Left cardiac atrium (tissue), 4 donors: ENCODE data around the gene CLMP. TPM values are rescaled to one million over a fixed set of nuclear protein-coding genes. Genes with fewer than 3 reads are reported as not detected.
A peak's percentile ranks its signal among the peaks of the same experiment; 100 is the strongest.

ENCODE experiments used
- ATAC-seq, 2 donors: fragments of 200-7000 bp; cut with Tn5 transposase; one replicate each; pipeline ENCODE4 v1.9.1; 2020; ENCODE audit warnings: mild to moderate bottlenecking in 2 of 2, moderate library complexity in 2 of 2
- DNase-seq: peaks from one replicate; pipeline ENCODE4 v3.0.0-alpha.2; 2020
- intact Hi-C, 2 donors: fragments of 100-400 bp; cut with DNase I; formaldehyde crosslinking; loops; one replicate each; pipeline versions ENCODE4 v1.14.1 to v1.15.1; 2022 to 2023
- long read RNA-seq: library from polyadenylated mRNA; unstranded; transcript quantifications from one replicate; pipeline ENCODE4 v2.0.0, GENCODE V29; 2021
- total RNA-seq, 2 donors: library from RNA; stranded (reverse); fragmentation: NEBNext Ultra II Directional; extraction: Animal tissue kit (Norgen Biotek cat#: 25700); gene quantifications; one replicate each; pipeline ENCODE4 v1.2.1, GENCODE V29; 2021
- donor health status: DM: no; HTN: yes; CAD: no.
- donor health status: DM: no; HTN: yes; CAD: no; lungs with severe emphysema.
- donor health status: DM: yes; HTN: yes; CAD: no.
- donor health status: Dilated cardiomyopathy.

Gene CLMP, protein sequence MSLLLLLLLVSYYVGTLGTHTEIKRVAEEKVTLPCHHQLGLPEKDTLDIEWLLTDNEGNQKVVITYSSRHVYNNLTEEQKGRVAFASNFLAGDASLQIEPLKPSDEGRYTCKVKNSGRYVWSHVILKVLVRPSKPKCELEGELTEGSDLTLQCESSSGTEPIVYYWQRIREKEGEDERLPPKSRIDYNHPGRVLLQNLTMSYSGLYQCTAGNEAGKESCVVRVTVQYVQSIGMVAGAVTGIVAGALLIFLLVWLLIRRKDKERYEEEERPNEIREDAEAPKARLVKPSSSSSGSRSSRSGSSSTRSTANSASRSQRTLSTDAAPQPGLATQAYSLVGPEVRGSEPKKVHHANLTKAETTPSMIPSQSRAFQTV
- 10 to 100 TPM; 30.6 to 38.6 TPM for total RNA-seq
- long read RNA-seq, partial matches to known transcripts, result 6 of 8 reads
- long read RNA-seq, other reads (novel, unspliced or antisense), result 2 of 8 reads

DNA sequence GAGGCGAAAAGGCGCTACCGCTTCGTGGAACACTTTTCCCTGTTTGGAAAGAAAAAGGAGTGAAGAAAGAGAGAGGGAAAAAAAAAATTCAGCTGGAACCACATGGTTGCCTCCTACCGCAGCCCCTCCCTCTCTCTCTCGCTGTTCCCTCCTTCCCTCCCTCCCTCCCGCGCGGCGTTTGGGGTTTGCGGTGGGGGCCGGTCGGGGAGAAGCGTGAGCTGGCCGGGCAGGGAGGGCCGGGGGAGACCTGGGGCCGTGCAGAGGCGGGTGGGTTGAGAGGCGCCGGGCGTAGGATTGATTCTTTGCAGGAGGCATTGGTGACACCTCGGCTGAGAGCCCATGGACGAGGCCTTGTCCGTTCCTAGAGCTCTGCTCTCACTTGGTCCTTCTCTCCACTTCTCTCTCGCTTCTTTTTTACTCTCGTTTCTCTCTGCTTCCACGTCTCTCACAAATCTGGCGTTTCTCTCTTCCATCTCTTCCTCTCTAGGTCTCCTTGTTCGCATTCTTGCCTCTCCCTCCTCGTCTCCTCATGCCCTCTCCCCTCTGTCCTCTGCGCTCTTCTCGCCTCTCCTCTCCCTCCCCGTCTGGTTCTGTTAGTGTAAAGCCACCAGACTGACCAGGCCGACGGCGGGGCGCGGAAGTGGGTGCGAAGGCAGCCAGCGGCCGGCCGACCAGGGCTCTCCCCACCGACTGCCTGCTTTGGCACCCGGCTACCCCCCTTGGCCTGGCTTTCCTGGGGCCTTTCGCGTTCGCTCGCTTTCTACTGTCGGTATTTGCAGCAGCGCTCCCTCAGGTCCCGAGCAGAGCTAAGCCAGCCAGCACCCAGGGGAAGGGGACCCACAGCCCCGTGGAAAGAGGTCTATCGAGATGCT lies at the start of gene CLMP:
CLMP (minus strand) TSS at position 61 of the 872 bp plus-strand sequence. CDS start 308 bp downstream, outside the sequence.
- intact Hi-C loops, result no loop called here
- ATAC-seq, result peak; percentile 76 to 85
- peak; percentile 57 for DNase-seq

DNA sequence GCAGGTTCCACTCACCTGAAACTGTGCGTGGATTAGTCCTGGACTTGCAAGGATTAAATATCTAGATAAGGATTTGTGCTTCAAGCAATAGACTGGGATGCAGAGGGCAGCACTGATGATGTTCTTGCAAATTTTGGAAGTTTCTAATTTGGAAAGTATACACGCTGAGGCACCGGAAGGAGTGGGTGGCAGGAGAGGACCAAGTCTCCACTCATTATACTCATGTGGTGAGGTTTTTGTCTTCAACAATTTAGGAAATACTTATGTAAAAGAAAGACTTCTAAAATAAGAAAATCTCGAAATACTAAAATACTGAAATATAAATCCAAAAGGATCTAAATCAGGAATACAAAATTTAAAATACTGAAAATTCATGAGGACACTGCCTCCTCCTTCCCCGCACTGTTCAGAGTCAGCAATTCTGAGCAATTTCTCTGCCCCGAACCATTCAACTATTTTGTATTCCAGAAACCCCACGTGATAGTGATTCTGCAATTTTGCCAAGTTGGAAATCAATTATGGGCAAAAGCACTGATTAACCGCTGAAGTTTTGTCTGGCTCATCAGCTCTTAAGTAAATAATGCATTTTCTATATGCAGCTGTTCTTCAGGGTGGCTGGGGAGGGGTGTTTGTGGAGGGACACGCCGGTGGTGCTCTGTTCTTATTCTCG lies 47.0 kb upstream of the CLMP start:
- ATAC-seq, result no peak
- intact Hi-C loops, result loop anchor here in 1 of 2 donors (10.0 kb wide), 1 partner anchor 377 kb away; no protein-coding TSS in a partner anchor
- DNase-seq, result no peak

DNA sequence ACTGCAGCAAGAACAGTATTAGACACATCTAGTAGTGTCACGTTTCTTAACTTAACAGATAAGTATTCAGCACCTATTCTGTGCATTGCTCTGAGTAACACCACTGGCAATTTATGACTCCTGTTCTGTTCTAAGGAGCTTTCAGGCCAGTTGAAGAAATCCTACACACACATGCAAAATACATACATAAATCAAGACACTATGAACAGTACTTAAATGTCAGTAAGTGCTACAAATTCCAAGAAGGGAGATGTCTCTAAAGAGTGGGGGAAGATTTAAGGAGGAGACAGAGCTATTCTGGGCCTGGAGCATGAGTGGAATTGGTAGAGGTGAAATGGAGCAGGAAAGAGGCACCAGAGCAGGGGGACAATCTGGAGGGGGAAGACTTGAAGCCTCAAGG lies 46.2 kb upstream of the CLMP start:
- DNase-seq (no peak), ATAC-seq (no peak)
- intact Hi-C loops, result loop anchor here in 1 of 2 donors (10.0 kb wide), 1 partner anchor 376 kb away; no protein-coding TSS in a partner anchor

DNA sequence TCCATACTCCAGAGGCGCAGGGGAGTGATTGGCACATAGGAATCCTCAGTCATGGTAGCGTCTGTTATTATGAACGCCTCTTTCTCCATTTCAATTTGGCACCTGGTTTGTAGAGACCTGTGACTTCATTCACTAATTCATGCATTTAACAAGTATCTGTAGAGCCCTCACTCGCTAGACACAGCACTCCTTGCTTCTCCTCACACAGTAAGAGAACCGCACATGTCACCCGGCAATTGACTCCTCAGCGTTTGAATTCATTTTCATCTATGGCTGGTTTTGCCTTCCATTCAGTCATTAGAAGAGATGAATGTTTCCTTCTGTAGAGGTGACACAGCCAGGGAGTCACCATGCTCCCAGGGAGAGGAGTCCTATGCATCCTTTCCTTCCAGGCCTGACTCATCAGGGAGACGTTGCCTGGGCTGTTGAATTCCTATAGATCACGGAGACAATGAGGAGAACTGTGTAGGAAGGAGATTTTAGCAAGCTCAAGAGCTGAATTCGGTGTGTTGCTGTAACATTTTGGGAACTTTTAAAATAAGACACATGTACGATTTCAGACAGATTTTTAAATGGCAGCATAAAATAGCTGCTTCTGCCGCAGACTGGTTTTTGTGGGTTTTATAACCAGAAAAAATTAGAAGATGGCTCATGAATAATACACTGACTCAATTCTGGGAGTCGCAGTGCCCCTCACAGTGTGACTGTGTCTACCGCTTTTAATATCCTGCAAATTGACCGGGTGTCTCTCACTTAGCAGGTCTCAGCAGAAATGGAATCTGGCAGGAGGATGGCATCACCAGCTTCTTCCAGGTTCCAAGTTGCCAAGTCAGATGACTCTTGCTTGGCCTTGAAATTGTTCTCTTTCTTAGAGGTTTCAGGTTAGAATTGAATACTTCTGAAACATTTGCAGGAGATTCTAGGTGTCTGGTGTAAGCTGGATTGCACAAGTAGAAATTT lies 44.4 kb upstream of the CLMP start:
- intact Hi-C loops, result loop anchor here in 1 of 2 donors (10.0 kb wide), 1 partner anchor 375 kb away; no protein-coding TSS in a partner anchor
- ATAC-seq (no peak), DNase-seq (no peak)

DNA sequence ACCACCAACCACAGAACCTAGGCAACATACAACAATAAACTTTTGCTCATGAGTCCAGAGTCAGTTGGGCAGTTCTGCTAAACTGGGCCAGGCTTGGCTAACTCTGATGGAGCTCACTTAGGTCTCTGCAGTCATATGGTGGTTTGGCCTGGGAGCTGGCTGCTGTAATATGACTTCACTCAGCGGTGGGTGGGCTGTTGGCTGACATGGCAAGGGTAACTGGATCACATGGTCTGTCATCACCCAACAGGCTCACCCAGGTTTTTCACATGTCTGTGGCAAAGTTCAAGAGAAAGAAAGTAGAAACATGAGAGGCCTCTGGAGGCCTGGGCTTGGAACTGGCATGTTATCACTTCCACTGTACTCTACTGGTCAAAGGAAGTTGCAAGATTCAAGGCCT lies 43.2 kb upstream of the CLMP start:
- intact Hi-C loops, result no loop called here
- DNase-seq (peak; percentile 69), ATAC-seq (peak; percentile 71 to 89)

DNA sequence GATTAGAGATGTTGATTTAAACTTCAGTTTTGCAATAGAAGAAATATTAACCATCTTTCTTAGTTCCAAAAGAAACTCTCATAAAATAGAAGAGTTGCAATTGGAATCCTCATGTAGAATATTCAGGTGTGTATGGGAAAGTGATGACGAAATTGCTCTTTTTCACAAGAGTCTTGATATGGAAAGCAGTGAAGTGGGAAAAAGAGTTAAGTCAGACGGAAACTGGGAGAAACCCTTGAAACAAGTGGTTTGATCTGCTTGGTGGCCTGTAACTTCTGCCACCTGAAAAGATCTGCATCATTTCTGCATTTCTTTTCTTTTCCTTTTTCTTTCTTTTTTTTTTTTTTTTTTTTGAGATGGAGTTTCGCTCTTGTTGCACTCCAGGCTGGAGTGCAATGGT lies 41.8 kb upstream of the CLMP start:
- intact Hi-C loops, result no loop called here
- ATAC-seq (no peak), DNase-seq (no peak)

DNA sequence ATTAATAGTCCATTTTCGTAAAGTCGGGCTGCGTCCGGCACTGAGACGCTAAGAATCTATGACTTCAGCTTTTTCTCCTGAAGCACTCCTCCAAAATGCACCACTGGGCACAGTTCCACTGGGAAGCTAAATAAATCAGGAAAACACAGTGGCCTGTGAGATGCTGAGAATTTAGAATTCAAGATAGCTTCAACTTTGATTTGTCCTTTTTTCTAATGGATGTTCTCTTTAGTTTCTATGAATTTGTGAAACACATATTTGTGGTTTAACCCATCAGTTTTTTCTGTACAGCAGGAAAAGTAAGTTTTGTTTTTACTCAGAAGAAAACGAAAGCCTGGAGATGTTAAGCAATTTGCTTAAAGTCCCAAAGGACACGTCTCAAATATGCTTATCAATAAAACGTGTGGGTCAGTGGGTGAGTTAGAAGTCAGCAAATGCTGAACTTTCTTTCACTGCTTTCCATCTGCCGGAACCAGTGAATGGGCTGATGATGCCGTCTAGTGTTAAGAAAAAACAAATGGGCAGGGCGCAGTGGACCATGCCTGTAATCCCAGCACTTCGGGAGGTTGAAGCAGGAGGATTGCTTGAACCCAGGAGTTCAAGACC lies 40.7 kb upstream of the CLMP start:
- no peak for DNase-seq
- ATAC-seq, result peak; percentile 27 to 60
- intact Hi-C loops, result no loop called here

DNA sequence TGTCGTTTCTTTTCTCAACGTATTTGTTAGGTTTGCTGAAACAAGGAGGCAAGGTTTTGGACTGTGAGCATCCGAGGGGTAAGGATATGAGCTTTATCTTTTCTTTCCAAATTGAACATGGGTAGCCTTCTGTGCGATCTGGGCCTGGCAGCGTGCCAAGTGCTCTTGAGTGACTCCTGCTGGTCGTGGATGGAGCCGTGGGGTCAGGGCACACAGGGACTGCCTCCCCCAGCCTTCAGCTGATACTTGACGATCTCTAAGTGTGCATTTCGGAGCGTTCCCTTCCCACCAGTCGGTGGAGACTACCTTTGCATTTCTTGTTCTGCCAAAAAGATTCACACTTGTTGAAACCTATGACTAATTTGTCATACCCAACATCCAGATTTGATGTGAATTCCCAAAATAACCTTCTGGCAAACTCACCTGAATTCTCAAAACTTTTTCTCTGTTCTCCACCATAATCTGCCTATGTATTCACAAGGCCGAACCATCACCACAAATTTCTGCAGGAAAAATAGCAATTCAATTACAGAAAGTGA lies 40.1 kb upstream of the CLMP start:
- intact Hi-C loops, result no loop called here
- DNase-seq (peak; percentile 69), ATAC-seq (peak; percentile 7 to 57)

DNA sequence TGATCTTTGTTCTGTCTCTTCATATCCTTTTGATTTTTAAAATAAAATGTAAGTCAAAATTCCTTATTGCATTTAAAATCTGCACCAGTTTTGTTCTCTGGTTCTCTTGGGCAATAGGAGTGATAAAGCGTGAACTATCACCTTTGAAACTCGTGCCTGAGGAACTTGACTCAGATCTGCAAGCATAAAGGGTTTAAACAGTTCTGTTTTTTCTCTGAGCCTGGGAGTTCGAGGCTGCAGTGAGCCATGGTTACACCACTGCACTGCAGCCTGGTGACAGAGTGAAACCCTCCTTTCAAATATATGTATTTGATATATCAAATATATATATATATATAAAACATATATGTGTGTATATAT lies 38.9 kb upstream of the CLMP start:
- intact Hi-C loops, result no loop called here
- ATAC-seq (no peak), DNase-seq (no peak)

DNA sequence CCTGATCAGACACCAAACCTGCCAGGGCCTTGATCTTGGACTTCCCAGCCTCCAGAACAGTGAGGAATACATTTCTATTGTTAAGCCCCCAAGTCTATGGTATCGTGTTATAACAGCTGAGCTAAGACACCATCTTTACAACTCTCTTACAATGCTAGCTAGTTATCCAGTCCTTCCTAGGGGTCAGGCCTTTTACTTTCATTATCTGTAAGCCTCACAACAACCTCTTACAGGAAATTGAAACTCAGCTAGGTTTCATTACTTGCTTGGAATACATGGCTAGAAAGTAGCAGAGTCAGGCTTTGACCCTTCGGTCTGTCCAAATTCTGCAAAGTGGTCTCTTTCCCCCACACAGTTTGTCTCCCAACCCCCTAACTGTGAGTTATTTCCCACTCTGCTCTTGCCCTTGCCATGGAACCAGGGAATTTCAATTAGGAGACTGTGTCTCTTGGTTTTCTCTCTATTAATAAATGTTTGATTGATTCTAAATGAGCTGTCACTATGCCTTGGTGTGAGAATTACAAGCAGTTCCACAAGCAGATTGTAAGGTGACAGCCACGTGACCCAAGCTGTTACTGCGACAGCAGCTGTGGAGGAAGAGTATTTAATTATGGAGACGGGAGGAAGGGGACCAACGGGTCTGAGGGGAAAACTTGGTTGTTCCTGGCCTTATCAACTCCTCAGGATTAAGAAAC lies 38.4 kb upstream of the CLMP start:
- no peak for DNase-seq
- ATAC-seq, result no peak
- intact Hi-C loops, result no loop called here

DNA sequence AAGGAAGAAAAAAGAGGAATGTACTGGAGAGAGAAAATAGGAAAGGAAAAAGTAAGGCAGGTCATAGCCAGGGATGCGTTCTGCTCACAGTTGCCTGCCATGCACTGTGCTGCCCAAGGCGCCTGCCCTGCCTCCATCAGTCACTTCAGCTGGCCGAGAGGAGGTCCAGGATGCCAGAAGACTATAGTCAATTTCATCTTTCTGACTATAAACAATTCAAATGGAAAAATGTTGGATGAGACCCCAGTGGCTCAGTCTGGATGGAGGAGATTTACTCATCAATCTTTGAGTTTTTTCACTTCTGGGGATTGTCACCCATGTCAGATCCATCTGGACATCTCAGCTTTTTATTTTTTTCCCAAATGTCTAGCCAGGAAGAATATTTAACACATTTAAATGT lies 36.7 kb upstream of the CLMP start:
- intact Hi-C loops, result no loop called here
- no peak for ATAC-seq
- DNase-seq, result no peak

DNA sequence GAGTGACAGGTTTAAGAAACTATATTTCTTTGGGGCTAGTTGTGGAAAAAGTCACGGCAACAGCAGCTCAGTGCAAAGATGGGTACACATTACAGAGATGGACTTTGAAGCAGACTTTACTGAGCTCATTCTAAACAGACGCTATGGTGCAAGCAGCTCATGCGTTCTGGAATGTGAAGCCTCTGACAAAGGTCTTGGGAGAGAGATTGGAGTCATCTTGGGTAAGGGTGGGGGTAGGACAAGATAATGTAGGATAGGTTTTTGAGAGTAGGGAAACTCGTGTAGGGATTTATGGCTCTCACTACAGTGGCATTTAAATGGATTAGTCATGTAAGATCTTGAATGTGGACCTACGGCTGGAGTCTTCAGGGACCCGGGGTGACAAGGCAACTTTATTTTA lies 36.2 kb upstream of the CLMP start:
- no peak for ATAC-seq
- intact Hi-C loops, result no loop called here
- DNase-seq, result no peak

DNA sequence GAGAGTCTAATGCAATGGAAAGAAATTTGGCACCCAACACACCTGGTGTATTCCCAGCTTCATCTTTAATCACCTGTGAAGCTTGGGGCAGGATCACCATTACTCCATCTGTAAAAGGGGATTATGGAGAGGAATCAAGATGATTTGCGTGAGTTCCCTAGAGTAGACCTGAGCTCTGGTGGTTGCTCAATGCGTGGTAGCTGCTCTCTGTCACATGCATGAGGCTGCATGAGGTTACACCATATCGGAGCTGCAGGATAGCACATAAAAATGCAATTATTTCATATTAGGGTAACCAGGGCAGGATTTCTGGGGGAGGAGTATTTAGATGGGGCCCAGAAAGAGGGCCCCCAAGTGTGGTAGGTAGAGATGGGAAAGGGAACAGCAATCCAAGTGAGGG lies 35.3 kb upstream of the CLMP start:
- ATAC-seq (no peak), DNase-seq (no peak)
- intact Hi-C loops, result no loop called here

DNA sequence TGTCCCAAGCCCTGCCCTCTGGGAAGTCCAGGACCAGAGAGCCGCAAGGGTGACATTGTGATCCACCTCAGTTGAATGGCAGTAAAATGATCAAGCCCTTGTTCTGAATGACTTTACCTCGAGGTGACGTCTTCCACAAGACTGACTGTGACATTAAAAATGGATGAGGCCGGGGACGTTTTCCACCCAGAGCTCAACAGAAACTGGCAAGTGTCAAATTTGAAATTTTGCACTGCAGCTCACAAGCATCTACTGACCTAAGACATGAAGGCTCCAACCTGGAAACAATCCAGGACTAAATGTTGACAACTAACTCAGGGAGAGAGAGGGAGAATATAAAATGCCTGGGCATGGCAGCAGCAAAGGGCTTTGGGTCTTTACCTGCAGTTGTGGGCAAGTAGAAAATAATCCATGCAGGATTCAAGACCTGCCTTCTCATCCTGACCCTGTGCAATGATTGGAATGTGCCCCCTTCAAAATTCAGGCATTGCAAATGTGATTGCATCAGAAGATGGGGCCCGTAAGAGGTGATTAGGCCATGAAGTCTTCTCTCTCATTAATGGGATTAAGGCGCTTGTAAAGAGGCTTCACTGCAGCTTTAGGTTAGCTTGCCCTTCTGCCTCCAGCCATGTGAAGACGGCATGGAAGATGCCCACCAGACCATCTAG lies 33.6 kb upstream of the CLMP start:
- no peak for ATAC-seq
- intact Hi-C loops, result no loop called here
- no peak for DNase-seq

DNA sequence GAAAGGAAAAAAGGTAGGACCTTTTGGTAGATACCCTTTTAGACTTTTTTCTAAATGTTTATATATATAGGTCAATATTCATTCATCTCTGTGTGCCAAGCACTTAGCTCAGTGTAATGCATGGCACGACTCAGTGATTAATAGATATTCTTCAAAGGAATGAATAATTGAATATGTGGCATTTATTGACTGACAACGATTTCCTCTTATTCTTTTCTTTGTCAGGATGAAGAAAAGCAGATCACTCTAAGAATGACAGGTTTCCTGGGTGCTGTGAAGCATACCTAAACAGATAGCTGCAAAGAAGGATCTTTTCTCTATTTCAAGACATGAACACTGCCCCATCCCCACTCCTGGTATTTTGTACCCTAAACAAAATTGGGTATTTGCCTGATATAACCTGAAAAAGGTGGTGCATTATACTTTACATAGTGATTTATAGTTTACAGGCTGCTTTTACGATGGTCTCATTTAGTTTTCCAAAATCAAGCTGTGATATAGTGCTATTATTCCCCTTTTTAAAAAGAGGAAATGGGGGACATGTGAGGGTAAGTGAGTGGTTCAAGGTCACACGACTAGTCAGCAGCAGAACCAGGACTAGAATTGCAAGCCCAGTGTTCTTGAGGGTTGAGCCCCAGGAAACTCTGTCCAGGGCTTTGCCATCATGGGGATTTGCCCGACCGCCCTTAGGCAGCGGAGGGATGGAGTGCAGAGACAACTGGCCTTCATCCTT lies 32.9 kb upstream of the CLMP start:
- DNase-seq, result no peak
- intact Hi-C loops, result no loop called here
- ATAC-seq, result no peak

DNA sequence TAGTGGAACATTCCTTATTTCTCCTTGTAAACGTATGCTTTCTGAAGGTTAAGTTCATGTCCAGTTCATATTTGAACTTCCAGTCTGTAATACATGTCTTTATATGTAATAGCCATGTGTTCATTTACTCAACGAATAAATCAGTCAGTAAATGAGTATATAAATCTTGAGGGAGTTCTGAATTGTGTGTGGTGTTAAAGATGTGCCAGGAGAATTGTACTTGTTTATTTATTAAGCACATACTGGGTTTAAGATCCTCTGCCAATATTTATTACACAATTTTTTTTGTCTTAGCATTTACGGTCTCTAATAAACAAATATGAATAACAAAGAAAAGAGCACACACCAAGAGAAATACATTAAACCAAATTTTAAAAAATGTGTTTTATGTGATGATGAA lies 26.5 kb upstream of the CLMP start:
- ATAC-seq, result no peak
- intact Hi-C loops, result no loop called here

More for the DNA sequence above, 26.5 kb upstream of the CLMP start:
- DNase-seq, result no peak
